Natural killer cell treated with Interleukin-12 subunit alpha and Interleukin-12 subunit beta and Interleukin-15 and Interleukin-18, amount 100 ng/mL, for 72 hours (primary cell): ENCODE measurements around the gene KLHDC8A. TPM values are rescaled to one million over a fixed set of nuclear protein-coding genes. Genes with fewer than 3 reads are reported as not detected.
"Not testable (repeated sequence)": the region's sequence is repeated elsewhere in the genome, so short reads cannot be mapped to it uniquely, and the experiment has no call there.

Experiments
- ATAC-seq, 2 donors: fragments of 150-1000 bp; cut with Tn5 transposase in 1 of 2; sonication (Bioruptor Pico), chemical (Tn5 transposase) in 1 of 2; 2 replicates each; pipeline ENCODE4 v1.10.0; 2021
- DNase-seq: peaks from one replicate; pipeline ENCODE4 v3.0.0; 2022; ENCODE audit warnings: low spot score
- H3K27ac Mint-ChIP-seq, 2 donors: 1 replicate in 1 of 2; 2 replicates in 1 of 2; pipeline ENCODE4 v1.8.0; 2022; ENCODE audit warnings: mixed read lengths in 2 of 2, mild to moderate bottlenecking in 1 of 2, moderate library complexity in 1 of 2
- H3K27me3 Mint-ChIP-seq, 2 donors: 1 replicate in 1 of 2; 2 replicates in 1 of 2; pipeline ENCODE4 v1.8.0; 2022; ENCODE audit warnings: mixed read lengths in 2 of 2
- H3K36me3 Mint-ChIP-seq: one replicate; pipeline ENCODE4 v1.8.0; 2022; ENCODE audit warnings: mixed read lengths
- H3K4me1 Mint-ChIP-seq, 2 donors: 1 replicate in 1 of 2; 2 replicates in 1 of 2; pipeline ENCODE4 v1.8.0; 2022; ENCODE audit warnings: low read depth in 2 of 2, mixed read lengths in 2 of 2, mild to moderate bottlenecking in 1 of 2
- H3K4me3 Mint-ChIP-seq: one replicate; pipeline ENCODE4 v1.8.0; 2022; ENCODE audit warnings: mixed read lengths
- H3K9me3 Mint-ChIP-seq: 2 replicates; pipeline ENCODE4 v1.8.0; 2022; ENCODE audit warnings: mixed read lengths
- total RNA-seq, 2 donors: library from RNA; stranded (reverse); gene quantifications; one replicate each; pipeline ENCODE4 v1.2.3, GENCODE V29; 2022

KLHDC8A gene
- not detected for total RNA-seq

- Mint-ChIP-seq H3K4me1 (no peaks in the 10 kb centered on the region), H3K27ac (no peak within 1 kb of the TSS), H3K27me3 (peaks cover 21 to 25% of the 10 kb centered on the region in 2 donors), H3K4me3 (no peak within 1 kb of the TSS), H3K9me3 (no peaks in the 10 kb centered on the region), H3K36me3 (no peaks in the 10 kb centered on the region)
- peak in 1 of 2 donors; percentile 32 for ATAC-seq
- DNase-seq, result peak; percentile 42
These were observed at the start of gene KLHDC8A for GRCh38 chr1:205356440-205357139. Gene KLHDC8A, minus strand, starts transcription at chr1:205356922. Its CDS starts 13,318 bp downstream, at chr1:205343604.

- not testable (repeated sequence) for H3K36me3 Mint-ChIP-seq, H3K4me1 Mint-ChIP-seq, DNase-seq, H3K9me3 Mint-ChIP-seq, H3K4me3 Mint-ChIP-seq, ATAC-seq, H3K27ac Mint-ChIP-seq
- H3K27me3 Mint-ChIP-seq, result peaks cover 17 to 19% of the 10 kb centered on the region in 2 donors
These were observed 49.5 kb upstream of the KLHDC8A start for GRCh38 chr1:205406252-205406651.

- not testable (repeated sequence) for DNase-seq, H3K4me3 Mint-ChIP-seq, H3K9me3 Mint-ChIP-seq, ATAC-seq, H3K4me1 Mint-ChIP-seq, H3K27ac Mint-ChIP-seq, H3K36me3 Mint-ChIP-seq
- H3K27me3 Mint-ChIP-seq, result peaks cover 7 to 11% of the 10 kb centered on the region in 2 donors
These were observed 47.8 kb upstream of the KLHDC8A start for GRCh38 chr1:205404484-205404883.

GRCh38 chr1:205398586-205398985 lies 41.9 kb upstream of the KLHDC8A start:
- H3K4me1 Mint-ChIP-seq, result no peaks in the 10 kb centered on the region
- H3K9me3 Mint-ChIP-seq, result no peaks in the 10 kb centered on the region
- H3K27ac Mint-ChIP-seq, result no peak overlapping the region
- H3K27me3 Mint-ChIP-seq, result peaks cover 6 to 7% of the 10 kb centered on the region in 2 donors
- DNase-seq, result no peak
- no peak overlapping the region for H3K4me3 Mint-ChIP-seq
- no peak for ATAC-seq
- no peaks in the 10 kb centered on the region for H3K36me3 Mint-ChIP-seq

- no peaks in the 10 kb centered on the region for H3K4me1 Mint-ChIP-seq
- no peak for DNase-seq
- ATAC-seq, result no peak
- no peaks in the 10 kb centered on the region for H3K36me3 Mint-ChIP-seq
- H3K9me3 Mint-ChIP-seq, result no peaks in the 10 kb centered on the region
- H3K27ac Mint-ChIP-seq, result no peak overlapping the region
- H3K4me3 Mint-ChIP-seq, result no peak overlapping the region
- H3K27me3 Mint-ChIP-seq, result peaks cover 7 to 12% of the 10 kb centered on the region in 2 donors
These were observed 40.4 kb upstream of the KLHDC8A start for GRCh38 chr1:205396967-205397616.

GRCh38 chr1:205395616-205396015 lies 38.9 kb upstream of the KLHDC8A start:
- DNase-seq (no peak), ATAC-seq (no peak)
- Mint-ChIP-seq H3K9me3 (no peaks in the 10 kb centered on the region), H3K4me3 (no peak overlapping the region), H3K27me3 (peaks cover 9 to 23% of the 10 kb centered on the region in 2 donors), H3K27ac (no peak overlapping the region), H3K4me1 (no peaks in the 10 kb centered on the region), H3K36me3 (no peaks in the 10 kb centered on the region)

- ATAC-seq (no peak), DNase-seq (no peak)
- Mint-ChIP-seq H3K36me3 (no peaks in the 10 kb centered on the region), H3K27me3 (peaks cover 9 to 34% of the 10 kb centered on the region in 2 donors), H3K27ac (no peak overlapping the region), H3K4me3 (no peak overlapping the region), H3K4me1 (no peaks in the 10 kb centered on the region), H3K9me3 (no peaks in the 10 kb centered on the region)
These were observed 35.9 kb upstream of the KLHDC8A start for GRCh38 chr1:205392650-205393049.

GRCh38 chr1:205391386-205391785 lies 34.7 kb upstream of the KLHDC8A start:
- H3K27ac Mint-ChIP-seq, result no peak overlapping the region
- H3K9me3 Mint-ChIP-seq, result no peaks in the 10 kb centered on the region
- DNase-seq (no peak), ATAC-seq (no peak)
- no peaks in the 10 kb centered on the region for H3K36me3 Mint-ChIP-seq
- H3K27me3 Mint-ChIP-seq, result peaks cover 9 to 34% of the 10 kb centered on the region in 2 donors
- no peak overlapping the region for H3K4me3 Mint-ChIP-seq
- no peaks in the 10 kb centered on the region for H3K4me1 Mint-ChIP-seq

- ATAC-seq (no peak), DNase-seq (no peak)
- no peaks in the 10 kb centered on the region for H3K4me1 Mint-ChIP-seq
- H3K9me3 Mint-ChIP-seq, result no peaks in the 10 kb centered on the region
- H3K4me3 Mint-ChIP-seq, result no peak overlapping the region
- no peak overlapping the region for H3K27ac Mint-ChIP-seq
- peaks cover 9 to 26% of the 10 kb centered on the region in 2 donors for H3K27me3 Mint-ChIP-seq
- no peaks in the 10 kb centered on the region for H3K36me3 Mint-ChIP-seq
These were observed 31.1 kb upstream of the KLHDC8A start for GRCh38 chr1:205387845-205388244.

GRCh38 chr1:205382990-205383389 lies 26.3 kb upstream of the KLHDC8A start:
- H3K4me1 Mint-ChIP-seq, DNase-seq: not testable (repeated sequence)

GRCh38 chr1:205382561-205382960 lies 25.8 kb upstream of the KLHDC8A start:
- H3K4me3 Mint-ChIP-seq, result no peak overlapping the region
- ATAC-seq (no peak), DNase-seq (no peak)
- no peaks in the 10 kb centered on the region for H3K4me1 Mint-ChIP-seq
- H3K27ac Mint-ChIP-seq, result no peak overlapping the region
- peaks cover 7 to 8% of the 10 kb centered on the region in 2 donors for H3K27me3 Mint-ChIP-seq
- H3K9me3 Mint-ChIP-seq, result no peaks in the 10 kb centered on the region
- no peaks in the 10 kb centered on the region for H3K36me3 Mint-ChIP-seq

More at GRCh38 chr1:205382990-205383389, 26.3 kb upstream of the KLHDC8A start:
- H3K4me3 Mint-ChIP-seq, H3K9me3 Mint-ChIP-seq, H3K36me3 Mint-ChIP-seq, ATAC-seq, H3K27me3 Mint-ChIP-seq, H3K27ac Mint-ChIP-seq: not testable (repeated sequence)

- ATAC-seq, result no peak
- no peak for DNase-seq
- H3K36me3 Mint-ChIP-seq, result no peaks in the 10 kb centered on the region
- H3K27me3 Mint-ChIP-seq, result peaks cover 11 to 18% of the 10 kb centered on the region in 2 donors
- H3K4me3 Mint-ChIP-seq, result no peak overlapping the region
- H3K27ac Mint-ChIP-seq, result no peak overlapping the region
- H3K9me3 Mint-ChIP-seq, result no peaks in the 10 kb centered on the region
- H3K4me1 Mint-ChIP-seq, result no peaks in the 10 kb centered on the region
These were observed 24.6 kb upstream of the KLHDC8A start for GRCh38 chr1:205381305-205381704.

- no peak for DNase-seq
- ATAC-seq, result no peak
- H3K4me3 Mint-ChIP-seq, result no peak overlapping the region
- no peak overlapping the region for H3K27ac Mint-ChIP-seq
- no peaks in the 10 kb centered on the region for H3K4me1 Mint-ChIP-seq
- no peaks in the 10 kb centered on the region for H3K36me3 Mint-ChIP-seq
- H3K9me3 Mint-ChIP-seq, result no peaks in the 10 kb centered on the region
- peaks cover 15 to 22% of the 10 kb centered on the region in 2 donors for H3K27me3 Mint-ChIP-seq
These were observed 24.2 kb upstream of the KLHDC8A start for GRCh38 chr1:205380882-205381281.

- ATAC-seq, result no peak
- H3K27ac Mint-ChIP-seq, result no peak overlapping the region
- H3K4me3 Mint-ChIP-seq, result no peak overlapping the region
- DNase-seq, result no peak
- H3K27me3 Mint-ChIP-seq, result peaks cover 21 to 33% of the 10 kb centered on the region in 2 donors
- H3K36me3 Mint-ChIP-seq, result no peaks in the 10 kb centered on the region
- peaks cover 0 to 2% of the 10 kb centered on the region in 2 donors for H3K4me1 Mint-ChIP-seq
- no peaks in the 10 kb centered on the region for H3K9me3 Mint-ChIP-seq
These were observed 22.3 kb upstream of the KLHDC8A start for GRCh38 chr1:205379056-205379455.
